Lower leg skin (tissue), 4 donors: ENCODE measurements around the gene SMC3. TPM values are rescaled to one million over a fixed set of nuclear protein-coding genes. Genes with fewer than 3 reads are reported as not detected.

ENCODE experiments used
- DNase-seq, 2 donors: peaks; one replicate each; pipeline ENCODE4 v3.0.0-alpha.2; 2019; ENCODE audit warnings: low spot score in 2 of 2
- H3K4me3 ChIP-seq: fragments of 200-600 bp; sonication (generic); 2 replicates; pipeline ENCODE4 v1.5.1; 2017; ENCODE audit warnings: mild to moderate bottlenecking, low read depth; ENCODE audit not compliant: poor library complexity, severe bottlenecking
- POLR2A ChIP-seq, 2 donors: fragments of 450-650 bp; IDR thresholded peaks; one replicate each; pipeline ENCODE4 v1.6.1; 2016 to 2017; ENCODE audit warnings: antibody characterized with exemption in 2 of 2, mild to moderate bottlenecking in 1 of 2, moderate library complexity in 1 of 2
- WGBS, 2 donors: methylation state at CpG; one replicate each; pipeline ENCODE4 v1.1.5; 2018; 5-methylcytosine and 5-hydroxymethylcytosine counted together
- intact Hi-C: fragments of 100-400 bp; cut with DNase I; formaldehyde crosslinking; loops from one replicate; pipeline ENCODE4 v1.15.0; 2023; ENCODE audit warnings: low total_unique reads
- total RNA-seq, 4 donors: library from RNA; depleted of rRNA; stranded (reverse); fragments of >200 nt; gene quantifications; one replicate each; pipeline ENCODE4 v1.1.0, GENCODE V29; 2016
- TF ChIP-seq, protein P1 (sequence below), 3 donors: fragments of 450-650 bp; IDR thresholded peaks; one replicate each; pipeline ENCODE4 v1.5.1; 2016; ENCODE audit warnings: antibody characterized with exemption in 3 of 3, mild to moderate bottlenecking in 3 of 3, moderate library complexity in 2 of 3

SMC3 gene
- total RNA-seq, 4 donors from 2014 or later = 23.7 to 31.6 (median 30.5) TPM

DNA sequence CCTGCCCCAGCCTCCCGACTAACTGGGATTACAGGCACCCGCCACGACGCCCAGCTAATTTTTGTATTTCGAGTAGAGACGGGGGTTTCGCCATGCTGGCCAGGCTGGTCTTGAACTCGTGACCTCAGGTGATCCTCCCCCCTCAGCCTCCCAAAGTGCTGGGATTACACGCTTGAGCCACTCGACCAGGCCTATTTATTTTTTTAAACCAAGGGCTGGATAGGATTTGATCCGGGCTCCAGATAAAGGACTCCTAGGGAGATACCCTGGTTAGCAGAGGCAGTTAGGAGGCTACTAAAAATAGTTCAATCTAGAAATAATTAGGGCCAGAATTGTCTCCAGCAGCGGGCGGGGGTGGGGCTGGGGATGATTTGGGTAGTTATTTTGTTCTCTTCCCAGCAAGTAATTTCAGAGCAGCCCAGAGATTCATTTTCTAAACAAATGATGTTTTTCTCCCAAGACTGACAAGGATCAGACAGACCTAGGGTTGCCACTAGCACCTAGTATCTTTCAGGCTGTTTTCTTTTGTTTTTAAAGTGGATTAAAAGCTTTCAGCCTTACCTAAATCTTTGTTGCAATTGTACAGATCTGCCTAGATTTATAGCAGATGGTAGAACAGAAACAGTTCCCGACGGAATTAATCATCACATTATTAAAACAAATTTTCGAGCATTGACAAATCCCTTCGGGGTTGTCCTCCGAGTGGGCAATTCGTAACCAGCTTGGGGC, 859 bp upstream of the SMC3 start:
- WGBS, 2 donors = 43 to 48% methylated on average over 19 of the region's 19 CpGs
- TF ChIP-seq, protein P1, sequence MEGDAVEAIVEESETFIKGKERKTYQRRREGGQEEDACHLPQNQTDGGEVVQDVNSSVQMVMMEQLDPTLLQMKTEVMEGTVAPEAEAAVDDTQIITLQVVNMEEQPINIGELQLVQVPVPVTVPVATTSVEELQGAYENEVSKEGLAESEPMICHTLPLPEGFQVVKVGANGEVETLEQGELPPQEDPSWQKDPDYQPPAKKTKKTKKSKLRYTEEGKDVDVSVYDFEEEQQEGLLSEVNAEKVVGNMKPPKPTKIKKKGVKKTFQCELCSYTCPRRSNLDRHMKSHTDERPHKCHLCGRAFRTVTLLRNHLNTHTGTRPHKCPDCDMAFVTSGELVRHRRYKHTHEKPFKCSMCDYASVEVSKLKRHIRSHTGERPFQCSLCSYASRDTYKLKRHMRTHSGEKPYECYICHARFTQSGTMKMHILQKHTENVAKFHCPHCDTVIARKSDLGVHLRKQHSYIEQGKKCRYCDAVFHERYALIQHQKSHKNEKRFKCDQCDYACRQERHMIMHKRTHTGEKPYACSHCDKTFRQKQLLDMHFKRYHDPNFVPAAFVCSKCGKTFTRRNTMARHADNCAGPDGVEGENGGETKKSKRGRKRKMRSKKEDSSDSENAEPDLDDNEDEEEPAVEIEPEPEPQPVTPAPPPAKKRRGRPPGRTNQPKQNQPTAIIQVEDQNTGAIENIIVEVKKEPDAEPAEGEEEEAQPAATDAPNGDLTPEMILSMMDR (IDR thresholded peaks at IDR 0.05) = no peak
- no peak for TF ChIP-seq POLR2A (IDR thresholded peaks at IDR 0.05)
- H3K4me3 ChIP-seq = peak overlapping the region; percentile 15
- no peak for DNase-seq
- intact Hi-C loops = no loop called here

DNA sequence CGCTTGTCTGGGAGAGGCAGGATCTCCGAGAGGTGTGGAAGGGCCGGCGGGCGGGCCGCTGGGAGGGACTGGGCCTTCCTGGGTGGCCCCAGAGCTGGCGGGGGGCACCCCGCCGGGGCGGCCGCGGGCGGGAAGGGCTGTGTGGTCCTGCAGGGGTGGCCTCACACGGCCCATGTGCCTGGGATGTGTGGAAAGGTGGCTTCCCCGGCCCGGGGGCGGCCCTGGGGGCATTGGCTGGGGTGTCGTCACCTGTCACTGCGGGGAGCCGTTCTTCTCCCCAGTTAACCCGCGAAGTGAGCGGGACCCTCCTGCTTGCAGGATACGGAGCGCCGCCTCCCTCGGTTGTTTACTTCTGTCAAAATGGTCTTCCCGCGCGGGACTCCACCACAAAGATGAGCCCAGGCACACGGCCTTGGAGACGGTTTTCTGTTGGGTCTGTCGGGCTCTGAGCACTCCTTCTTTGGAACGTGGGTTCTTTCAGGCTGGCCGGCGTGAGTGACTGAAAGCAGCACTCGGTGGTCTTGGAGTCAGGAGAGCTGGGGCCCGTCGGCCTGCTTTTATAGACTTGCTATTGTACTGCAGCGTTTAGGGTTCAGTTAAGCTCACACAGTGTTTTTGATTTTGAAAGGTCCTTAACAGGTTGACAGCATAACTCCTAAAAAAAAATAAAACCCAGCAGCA, 700 bp downstream of the SMC3 start:
- DNase-seq = peak; percentile 32 to 88
- TF ChIP-seq, protein P1 (IDR thresholded peaks at IDR 0.05) = no peak
- TF ChIP-seq POLR2A (IDR thresholded peaks at IDR 0.05) = no peak
- peak overlapping the region; percentile 85 for H3K4me3 ChIP-seq
- 1 to 2% methylated on average over 26 to 37 of the region's 40 CpGs for whole genome bisulfite sequencing, 2 donors
- intact Hi-C loops = no loop called here

DNA sequence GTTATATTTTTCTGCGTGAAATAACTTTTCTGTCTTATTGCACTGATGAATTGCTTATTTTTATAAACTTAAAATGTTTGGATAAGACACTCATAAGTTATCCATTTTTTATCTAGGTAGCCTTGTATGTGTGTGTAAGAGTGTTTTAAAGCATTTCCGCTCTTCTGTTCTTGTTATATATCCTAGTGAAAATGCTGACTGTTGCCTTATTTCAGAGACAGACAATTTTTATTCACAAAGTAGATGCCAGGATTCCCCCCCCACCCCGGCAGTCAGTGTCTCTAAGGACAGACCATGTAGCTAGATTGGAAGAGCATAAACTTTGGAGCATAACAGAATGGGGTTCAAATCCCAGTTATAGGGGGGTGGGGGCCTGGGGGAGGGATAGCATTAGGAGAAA, 1.6 kb downstream of the SMC3 start:
- no peak for TF ChIP-seq POLR2A (IDR thresholded peaks at IDR 0.05)
- TF ChIP-seq, protein P1 (IDR thresholded peaks at IDR 0.05) = no peak
- intact Hi-C loops = no loop called here
- no peak overlapping the region for H3K4me3 ChIP-seq
- WGBS, 2 donors = 56 to 59% methylated on average over 3 of the region's 3 CpGs
- no peak for DNase-seq

DNA sequence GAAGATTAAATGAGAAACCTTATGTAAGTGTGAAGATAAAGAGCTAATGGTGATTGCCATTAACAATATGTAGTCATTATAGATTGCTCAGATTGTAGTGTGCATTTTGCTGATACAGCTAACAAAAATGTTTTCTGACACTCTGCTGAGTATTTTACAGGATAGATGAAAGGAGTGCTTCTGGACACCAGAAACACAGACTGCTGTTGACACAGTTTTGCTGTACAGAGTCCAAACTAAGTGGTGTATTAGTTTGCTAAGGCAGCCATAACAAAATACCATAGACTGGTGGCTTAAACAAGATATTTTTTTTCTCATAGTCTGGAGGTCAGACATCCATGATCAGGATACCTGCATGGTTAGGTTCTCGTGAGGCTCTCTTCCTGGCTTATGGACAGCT, 2.2 kb downstream of the SMC3 start:
- intact Hi-C loops = no loop called here
- TF ChIP-seq POLR2A (IDR thresholded peaks at IDR 0.05) = no peak
- TF ChIP-seq, protein P1 (IDR thresholded peaks at IDR 0.05) = no peak
- H3K4me3 ChIP-seq = no peak overlapping the region
- no peak for DNase-seq
- WGBS, 2 donors = 79 to 96% methylated on average over 1 of the region's 1 CpG

GRCh38 chr10:110571093-110571743, 3.7 kb downstream of the SMC3 start:
- TF ChIP-seq, protein P1 (IDR thresholded peaks at IDR 0.05) = no peak
- TF ChIP-seq POLR2A (IDR thresholded peaks at IDR 0.05) = no peak
- no peak overlapping the region for H3K4me3 ChIP-seq
- WGBS, 2 donors = 63 to 68% methylated on average over 2 of the region's 2 CpGs
- DNase-seq = no peak
- intact Hi-C loops = no loop called here
